ENCODE results near the gene ARHGAP25.

ARHGAP25 gene

DNA sequence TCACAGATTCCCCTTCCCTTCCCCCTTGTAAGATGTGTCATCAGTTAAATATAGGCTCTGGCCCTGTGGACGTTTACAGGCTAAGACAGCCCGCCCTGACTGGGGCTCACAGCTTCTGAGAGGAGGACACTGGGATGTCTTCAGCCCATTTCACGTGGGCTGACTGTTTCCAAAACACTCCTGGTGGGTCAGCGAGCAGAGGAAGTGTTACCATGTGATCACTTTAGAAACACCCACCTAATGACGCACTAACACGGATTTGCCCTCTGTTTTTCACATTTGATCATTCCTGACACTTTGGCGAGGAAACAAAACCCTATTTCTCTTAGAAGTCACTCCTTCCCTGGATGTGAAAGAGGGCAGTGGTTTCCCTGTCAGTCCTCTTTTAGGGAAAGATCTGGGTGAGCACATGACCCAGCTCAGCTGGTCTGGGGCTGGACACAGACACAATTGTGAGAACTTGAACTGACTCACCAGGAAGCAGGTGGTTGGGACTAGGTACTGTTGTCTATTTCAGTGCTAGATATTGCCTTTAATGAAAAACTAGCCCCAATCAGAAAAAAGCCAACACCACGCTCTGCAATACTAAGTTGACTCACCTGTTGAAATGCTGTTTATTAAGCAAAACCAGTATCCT lies 97.7 kb downstream of the ARHGAP25 start:
- no peaks in the 10 kb centered on the region for H3K9me3 ChIP-seq (ENCODE audit: insufficient read depth, low read length)
- no peak overlapping the region for H3K27ac ChIP-seq (ENCODE audit: low read depth, low read length)
- no peak overlapping the region for H3K9ac ChIP-seq (ENCODE audit: low read length)
- H3K9me2 ChIP-seq (replicated peaks; ENCODE audit: insufficient read depth, low read length) = no peaks in the 10 kb centered on the region
- H3K79me2 ChIP-seq (ENCODE audit: insufficient read depth, low read length) = no peaks in the 10 kb centered on the region
- H3K4me3 ChIP-seq (ENCODE audit: insufficient read depth, low read length, poor library complexity, severe bottlenecking) = no peak overlapping the region
- H3F3A ChIP-seq (ENCODE audit: insufficient read depth) = no peaks in the 10 kb centered on the region; the same call in none of the 2 replicates
- no peaks in the 10 kb centered on the region for H4K20me1 ChIP-seq (ENCODE audit: low read depth, low read length)
- H3K27me3 ChIP-seq (ENCODE audit: low read length) = no peaks in the 10 kb centered on the region
- H2AFZ ChIP-seq (ENCODE audit: low read depth, low read length, severe bottlenecking) = peak overlapping the region; percentile 60
- no peaks in the 10 kb centered on the region for H3K36me3 ChIP-seq (ENCODE audit: low read length)
- no peak overlapping the region for H3K4me2 ChIP-seq (ENCODE audit: low read depth, low read length, poor library complexity, severe bottlenecking)
- TF ChIP-seq CTCF (IDR thresholded peaks at IDR 0.05; ENCODE audit: insufficient read depth, low read length, poor library complexity, severe bottlenecking) = no peak
- no peak for TF ChIP-seq EZH2phosphoT487 (conservative IDR thresholded peaks at IDR 0.05; ENCODE audit: low read length)

- Histone ChIP-seq H3K27ac (ENCODE audit: low read depth, low read length) (no peak overlapping the region), H3K9me2 (replicated peaks; ENCODE audit: insufficient read depth, low read length) (no peaks in the 10 kb centered on the region), H3F3A (ENCODE audit: insufficient read depth) (peaks cover 3% of the 10 kb centered on the region; the same call in 1 of the 2 replicates), H3K9me3 (ENCODE audit: insufficient read depth, low read length) (no peaks in the 10 kb centered on the region), H3K4me3 (ENCODE audit: insufficient read depth, low read length, poor library complexity, severe bottlenecking) (no peak overlapping the region), H3K36me3 (ENCODE audit: low read length) (no peaks in the 10 kb centered on the region), H2AFZ (ENCODE audit: low read depth, low read length, severe bottlenecking) (no peak overlapping the region), H4K20me1 (ENCODE audit: low read depth, low read length) (no peaks in the 10 kb centered on the region), H3K9ac (ENCODE audit: low read length) (no peak overlapping the region), H3K79me2 (ENCODE audit: insufficient read depth, low read length) (no peaks in the 10 kb centered on the region), H3K4me2 (ENCODE audit: low read depth, low read length, poor library complexity, severe bottlenecking) (no peak overlapping the region), H3K27me3 (ENCODE audit: low read length) (no peaks in the 10 kb centered on the region)
- no peak for TF ChIP-seq CTCF (IDR thresholded peaks at IDR 0.05; ENCODE audit: insufficient read depth, low read length, poor library complexity, severe bottlenecking)
- no peak for TF ChIP-seq EZH2phosphoT487 (conservative IDR thresholded peaks at IDR 0.05; ENCODE audit: low read length)
Measured at GRCh38 chr2:68833162-68833561, 98.6 kb downstream of the ARHGAP25 start.

DNA sequence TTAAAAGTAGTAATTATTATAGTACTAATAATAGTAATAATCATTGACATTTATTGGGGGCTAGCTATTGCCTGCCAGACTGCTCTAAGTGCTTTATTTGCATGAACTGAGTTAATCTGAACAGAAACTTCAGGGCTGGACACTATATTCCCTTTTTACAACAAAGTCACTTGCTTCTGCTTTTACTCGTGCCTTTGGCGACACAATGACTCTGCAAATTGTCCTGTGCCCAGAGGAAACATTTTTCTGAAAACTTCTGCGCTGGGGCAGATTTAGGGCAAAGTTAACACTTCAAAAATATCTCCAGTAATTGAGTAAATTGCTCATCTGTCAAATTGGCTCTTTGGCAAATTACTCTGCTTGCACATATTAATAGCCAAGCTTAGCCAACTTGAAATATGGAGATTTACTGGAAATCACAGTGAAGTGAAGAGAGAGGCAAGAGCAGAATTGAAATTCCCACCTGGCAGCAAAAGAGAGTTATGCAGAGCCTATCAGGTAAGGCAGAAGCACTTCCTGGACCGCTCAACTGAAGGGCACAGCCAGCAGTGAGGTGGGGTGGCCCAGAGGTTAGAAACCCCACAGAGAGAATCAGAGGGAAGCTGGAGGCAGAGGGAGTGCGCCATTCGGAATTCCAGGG lies 100.2 kb downstream of the ARHGAP25 start:
- H3K4me3 ChIP-seq (ENCODE audit: insufficient read depth, low read length, poor library complexity, severe bottlenecking) = no peak overlapping the region
- peaks cover 3% of the 10 kb centered on the region; the same call in 1 of the 2 replicates for H3F3A ChIP-seq (ENCODE audit: insufficient read depth)
- H3K36me3 ChIP-seq (ENCODE audit: low read length) = no peaks in the 10 kb centered on the region
- H2AFZ ChIP-seq (ENCODE audit: low read depth, low read length, severe bottlenecking) = no peak overlapping the region
- H3K9me2 ChIP-seq (replicated peaks; ENCODE audit: insufficient read depth, low read length) = no peaks in the 10 kb centered on the region
- no peaks in the 10 kb centered on the region for H3K27me3 ChIP-seq (ENCODE audit: low read length)
- H3K79me2 ChIP-seq (ENCODE audit: insufficient read depth, low read length) = no peaks in the 10 kb centered on the region
- no peaks in the 10 kb centered on the region for H4K20me1 ChIP-seq (ENCODE audit: low read depth, low read length)
- H3K9me3 ChIP-seq (ENCODE audit: insufficient read depth, low read length) = peaks cover 3% of the 10 kb centered on the region; the same call in 1 of the 2 replicates
- TF ChIP-seq CTCF (IDR thresholded peaks at IDR 0.05; ENCODE audit: insufficient read depth, low read length, poor library complexity, severe bottlenecking) = no peak
- no peak overlapping the region for H3K27ac ChIP-seq (ENCODE audit: low read depth, low read length)
- no peak overlapping the region for H3K9ac ChIP-seq (ENCODE audit: low read length)
- no peak overlapping the region for H3K4me2 ChIP-seq (ENCODE audit: low read depth, low read length, poor library complexity, severe bottlenecking)

All from SU-DHL-6 (cell line).